ENCODE data around the gene DLG1.
A peak's percentile ranks its signal among the peaks of the same experiment; 100 is the strongest.

GRCh38 chr3:197186887-197187588 lies 111.4 kb downstream of the DLG1 start:
- TF ChIP-seq POLR2AphosphoS5 (IDR thresholded peaks at IDR 0.05; ENCODE audit: low read depth, low read length) (no peak), REST (IDR thresholded peaks at IDR 0.05; ENCODE audit: low read depth) (no peak), SP1 (IDR thresholded peaks at IDR 0.05; ENCODE audit: low read depth) (no peak), SIN3A (IDR thresholded peaks at IDR 0.05; ENCODE audit: low read depth) (no peak), POLR2A (IDR thresholded peaks at IDR 0.05; ENCODE audit: borderline replicate concordance, extremely low read depth, insufficient read depth, insufficient read length) (no peak), EGR1 (IDR thresholded peaks at IDR 0.05; ENCODE audit: low read depth) (peak; percentile 19; the same call in 1 of the 2 replicates), EZH2phosphoT487 (IDR thresholded peaks at IDR 0.05; ENCODE audit: borderline replicate concordance) (no peak)
- TF ChIP-seq, protein P1, sequence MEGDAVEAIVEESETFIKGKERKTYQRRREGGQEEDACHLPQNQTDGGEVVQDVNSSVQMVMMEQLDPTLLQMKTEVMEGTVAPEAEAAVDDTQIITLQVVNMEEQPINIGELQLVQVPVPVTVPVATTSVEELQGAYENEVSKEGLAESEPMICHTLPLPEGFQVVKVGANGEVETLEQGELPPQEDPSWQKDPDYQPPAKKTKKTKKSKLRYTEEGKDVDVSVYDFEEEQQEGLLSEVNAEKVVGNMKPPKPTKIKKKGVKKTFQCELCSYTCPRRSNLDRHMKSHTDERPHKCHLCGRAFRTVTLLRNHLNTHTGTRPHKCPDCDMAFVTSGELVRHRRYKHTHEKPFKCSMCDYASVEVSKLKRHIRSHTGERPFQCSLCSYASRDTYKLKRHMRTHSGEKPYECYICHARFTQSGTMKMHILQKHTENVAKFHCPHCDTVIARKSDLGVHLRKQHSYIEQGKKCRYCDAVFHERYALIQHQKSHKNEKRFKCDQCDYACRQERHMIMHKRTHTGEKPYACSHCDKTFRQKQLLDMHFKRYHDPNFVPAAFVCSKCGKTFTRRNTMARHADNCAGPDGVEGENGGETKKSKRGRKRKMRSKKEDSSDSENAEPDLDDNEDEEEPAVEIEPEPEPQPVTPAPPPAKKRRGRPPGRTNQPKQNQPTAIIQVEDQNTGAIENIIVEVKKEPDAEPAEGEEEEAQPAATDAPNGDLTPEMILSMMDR (IDR thresholded peaks at IDR 0.05 in 2 of 3, conservative IDR thresholded peaks at IDR 0.05 in 1 of 3; ENCODE audit: borderline replicate concordance in 1 of 3, insufficient read depth in 1 of 3, low read depth in 2 of 3, low read length in 2 of 3): peak; percentile 75 to 89 (median 81)
- TF ChIP-seq, protein P2, sequence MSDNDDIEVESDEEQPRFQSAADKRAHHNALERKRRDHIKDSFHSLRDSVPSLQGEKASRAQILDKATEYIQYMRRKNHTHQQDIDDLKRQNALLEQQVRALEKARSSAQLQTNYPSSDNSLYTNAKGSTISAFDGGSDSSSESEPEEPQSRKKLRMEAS (IDR thresholded peaks at IDR 0.05): no peak

All from HCT116 (cell line).